ENCODE measurements around the gene CDH13.

DNA sequence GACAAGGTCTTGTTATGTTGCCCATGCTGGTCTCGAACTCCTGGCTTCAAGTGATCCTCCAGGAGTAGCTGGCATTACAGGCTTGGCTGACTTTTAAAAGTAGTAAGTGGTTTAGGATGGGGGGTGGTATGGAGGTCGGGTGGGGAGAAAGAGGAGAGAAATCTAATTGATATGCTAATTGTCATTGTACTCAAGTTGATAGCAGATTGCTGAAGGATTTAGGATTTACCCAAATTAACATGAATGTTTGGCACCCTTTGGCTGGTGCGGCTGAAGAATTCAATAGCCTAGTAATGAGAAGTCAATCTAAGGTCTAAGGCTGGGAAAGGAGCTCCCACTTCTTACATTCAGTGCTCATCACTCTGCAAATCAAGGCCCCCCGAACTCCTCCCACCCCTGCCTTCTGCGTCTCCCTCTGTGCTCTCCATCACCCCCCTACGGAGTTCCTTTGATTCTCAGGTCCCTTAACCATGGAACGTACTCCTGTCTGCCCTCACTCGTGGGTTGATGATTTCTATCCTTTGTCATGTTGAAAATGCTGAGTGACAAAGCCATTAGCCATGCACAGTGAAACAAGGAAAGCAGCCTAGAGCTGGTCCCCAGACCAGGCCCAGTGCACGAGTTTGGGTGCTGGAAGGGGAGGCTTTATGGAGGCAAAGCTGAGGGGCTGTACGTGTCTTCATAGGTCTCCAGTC, 17.3 kb downstream of the CDH13 start:
- TF ChIP-seq POLR2AphosphoS5 (IDR thresholded peaks at IDR 0.05; ENCODE audit: low read depth, low read length), result no peak
- no peak for TF ChIP-seq SIN3A (IDR thresholded peaks at IDR 0.05; ENCODE audit: borderline replicate concordance, insufficient read depth, low read length)
- no peak for TF ChIP-seq FOXP2 (optimal IDR thresholded peaks at IDR 0.05; ENCODE audit: borderline replicate concordance, extremely low read depth, extremely low read length, insufficient read depth)
